Globus pallidus (tissue), 1 donor: ENCODE results near the gene NOBOX.
"Not testable (repeated sequence)": the region's sequence is repeated elsewhere in the genome, so short reads cannot be mapped to it uniquely, and the experiment has no call there.

ENCODE experiments used
- DNase-seq: peaks from one replicate; pipeline ENCODE4 v3.0.0-alpha.2; 2015; ENCODE audit warnings: low spot score

NOBOX gene

DNA sequence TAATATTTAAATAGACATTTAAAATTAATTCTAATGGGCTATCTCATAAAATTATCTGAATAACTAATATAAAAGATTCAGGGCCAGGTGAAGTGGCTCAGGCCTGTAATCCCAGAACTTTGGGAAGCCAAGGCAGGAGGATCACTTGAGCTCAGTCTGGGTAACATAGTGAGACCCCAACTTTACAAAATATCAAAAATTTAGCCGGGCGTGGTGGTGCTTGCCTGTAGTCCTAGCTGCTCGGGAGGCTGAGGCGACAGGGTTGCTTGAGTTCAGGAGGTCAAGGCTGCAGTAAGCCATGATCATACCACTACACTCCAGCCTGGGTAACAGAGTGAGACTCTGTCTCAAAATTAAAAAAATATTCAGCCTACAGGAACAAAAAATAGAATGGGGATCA lies 12.5 kb downstream of the NOBOX start:
- DNase-seq: no peak

DNA sequence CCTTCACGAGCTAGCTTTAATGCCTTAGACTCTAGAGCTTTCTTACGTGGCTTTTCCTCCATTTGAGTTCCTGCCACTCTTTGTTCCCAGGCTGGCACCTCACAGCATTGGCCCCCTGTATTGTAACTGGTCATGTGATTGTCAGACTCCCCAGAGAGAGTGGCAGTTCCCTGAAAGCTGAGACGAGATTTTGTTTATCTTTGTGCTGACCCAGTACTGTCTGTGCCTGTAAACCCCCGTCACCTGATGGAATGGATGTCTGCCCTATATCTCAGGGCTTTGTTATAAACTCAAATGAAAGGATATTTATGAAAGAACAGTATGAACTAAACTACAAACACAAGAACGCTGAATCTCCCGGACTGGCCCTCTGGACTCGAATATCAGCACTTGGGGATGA lies 13.0 kb downstream of the NOBOX start:
- DNase-seq: peak; percentile 24

DNA sequence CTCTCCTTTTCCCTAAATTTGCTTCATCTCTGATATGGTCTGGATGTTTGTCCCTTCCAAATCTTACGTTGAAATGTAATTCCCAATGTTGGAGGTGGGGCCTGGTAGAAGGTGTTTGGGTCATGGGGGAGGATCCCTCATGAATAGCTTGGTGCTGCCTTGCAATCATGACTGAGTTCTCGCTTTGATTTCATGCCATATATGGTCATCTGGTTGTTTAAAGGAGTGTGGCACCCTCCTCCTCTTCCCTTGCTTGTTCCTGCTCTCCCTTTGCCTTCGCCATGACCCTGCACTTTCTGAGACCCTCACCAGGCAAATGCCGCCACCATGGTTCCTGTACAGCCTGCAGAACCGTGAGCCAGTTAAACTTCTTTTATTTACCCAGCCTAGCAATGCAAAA lies 14.5 kb downstream of the NOBOX start:
- no peak for DNase-seq

DNA sequence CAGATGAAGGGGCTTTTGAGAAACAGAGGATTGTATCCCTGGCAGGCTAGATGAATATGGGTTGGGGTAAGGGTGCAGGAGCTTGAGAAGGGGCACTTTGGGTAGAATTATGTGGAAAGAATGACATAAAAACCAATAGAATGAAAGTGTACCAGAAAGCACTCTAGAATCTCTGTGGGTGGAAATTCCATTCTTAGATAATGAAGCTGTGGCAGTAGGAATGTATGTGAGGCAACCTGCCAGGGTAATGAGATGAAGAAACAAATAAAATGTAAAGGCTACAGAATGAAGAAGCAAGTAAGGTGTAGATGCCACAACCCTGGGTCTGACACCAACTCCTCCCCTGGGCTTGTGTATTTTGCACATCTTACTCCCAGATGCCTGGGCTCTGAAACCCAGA lies 16.8 kb downstream of the NOBOX start:
- no peak for DNase-seq

DNA sequence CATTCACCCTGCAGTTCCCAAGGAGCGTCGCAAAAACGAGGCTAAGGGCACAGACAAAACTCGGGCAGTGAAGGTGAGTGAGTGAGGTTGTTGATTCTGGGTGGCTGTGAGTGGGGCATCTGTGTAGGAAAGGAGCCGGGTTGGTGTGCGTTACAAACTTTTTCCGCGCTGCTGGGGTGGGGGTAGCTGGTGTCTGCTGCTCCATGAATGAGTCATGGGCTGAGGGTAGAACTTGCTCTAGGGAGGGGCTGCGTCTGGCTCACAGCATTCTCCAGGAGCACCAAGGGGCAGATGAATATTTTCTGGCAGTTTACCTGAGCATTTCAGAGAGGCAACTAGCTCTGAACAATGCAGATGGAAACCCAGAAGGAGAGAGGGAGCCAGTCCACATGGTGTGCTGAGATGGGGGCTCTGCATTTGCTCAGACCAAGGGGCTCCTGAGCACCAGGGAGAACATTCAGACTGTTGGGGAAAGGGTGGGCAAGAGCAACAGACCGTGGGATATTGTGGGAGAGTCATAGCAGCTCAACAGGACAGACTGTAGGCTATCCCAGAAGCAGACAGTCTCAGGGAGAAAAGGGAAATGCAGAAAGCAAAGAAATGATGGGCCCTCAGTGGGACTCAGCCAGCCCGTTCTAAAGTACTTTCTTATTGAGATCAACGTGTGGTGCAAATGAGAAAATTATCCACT lies 18.8 kb downstream of the NOBOX start:
- DNase-seq: no peak

DNA sequence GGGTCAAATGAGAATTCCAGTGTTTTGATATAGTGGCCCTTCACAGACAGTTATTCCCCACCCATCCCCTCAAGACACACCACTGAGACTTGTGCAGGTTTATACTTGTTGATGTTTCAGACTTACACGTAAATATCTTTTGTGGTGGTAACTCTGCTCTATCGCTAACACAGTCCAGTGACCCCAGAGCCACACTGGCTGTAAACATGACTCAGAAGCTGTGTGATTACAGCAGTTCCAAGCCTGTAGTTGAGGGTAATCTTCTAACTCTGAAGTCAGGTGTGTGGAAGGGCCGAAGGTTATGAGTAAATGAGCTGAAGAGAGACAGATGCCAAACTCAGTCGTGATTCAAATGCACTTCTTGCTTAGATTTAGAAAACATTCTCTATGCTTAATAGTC lies 19.4 kb downstream of the NOBOX start:
- no peak for DNase-seq

DNA sequence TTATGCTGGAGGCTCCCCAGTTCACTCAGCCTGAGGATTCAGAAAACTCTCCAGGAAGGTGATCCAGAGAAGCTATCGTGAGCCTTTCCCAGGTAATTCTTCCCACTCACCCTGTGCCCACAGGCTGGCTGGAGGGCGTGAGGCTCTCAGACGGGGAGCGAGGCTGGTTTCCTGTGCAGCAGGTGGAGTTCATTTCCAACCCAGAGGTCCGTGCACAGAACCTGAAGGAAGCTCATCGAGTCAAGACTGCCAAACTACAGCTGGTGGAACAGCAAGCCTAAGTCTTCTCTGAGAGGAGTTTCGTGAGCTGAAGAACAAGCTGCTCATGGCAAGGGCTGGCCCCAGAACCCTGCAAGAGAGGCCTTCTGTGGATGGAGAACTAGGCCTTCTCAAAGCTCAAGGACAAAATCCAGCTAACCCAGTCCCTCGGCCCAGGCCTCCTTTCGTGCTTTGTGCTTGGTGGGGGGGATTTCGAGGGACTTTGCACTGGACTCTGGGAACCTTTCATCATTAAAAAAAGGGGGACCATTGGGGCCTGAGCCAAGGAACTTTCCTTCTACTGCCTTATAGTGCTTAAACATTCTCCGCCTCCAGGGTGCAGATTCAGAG lies 23.6 kb downstream of the NOBOX start:
- DNase-seq: no peak

DNA sequence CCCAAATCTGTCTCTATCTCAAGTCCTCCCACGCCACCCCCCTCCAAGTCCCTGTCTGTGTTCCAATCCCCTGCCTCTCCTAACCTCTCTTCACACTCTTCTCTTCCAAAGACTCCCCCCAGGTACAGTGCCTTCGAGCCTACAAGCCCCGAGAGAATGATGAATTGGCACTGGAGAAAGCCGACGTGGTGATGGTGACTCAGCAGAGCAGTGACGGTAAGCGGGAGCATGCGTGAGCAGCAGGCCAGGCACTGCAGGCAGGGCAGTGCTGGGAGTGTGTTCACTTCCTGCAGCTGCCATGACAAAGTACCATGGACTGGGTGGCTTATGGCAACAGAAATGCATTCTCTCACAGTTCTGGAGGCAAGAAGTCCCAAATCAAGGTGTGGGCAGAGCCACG lies 24.8 kb downstream of the NOBOX start:
- no peak for DNase-seq

DNA sequence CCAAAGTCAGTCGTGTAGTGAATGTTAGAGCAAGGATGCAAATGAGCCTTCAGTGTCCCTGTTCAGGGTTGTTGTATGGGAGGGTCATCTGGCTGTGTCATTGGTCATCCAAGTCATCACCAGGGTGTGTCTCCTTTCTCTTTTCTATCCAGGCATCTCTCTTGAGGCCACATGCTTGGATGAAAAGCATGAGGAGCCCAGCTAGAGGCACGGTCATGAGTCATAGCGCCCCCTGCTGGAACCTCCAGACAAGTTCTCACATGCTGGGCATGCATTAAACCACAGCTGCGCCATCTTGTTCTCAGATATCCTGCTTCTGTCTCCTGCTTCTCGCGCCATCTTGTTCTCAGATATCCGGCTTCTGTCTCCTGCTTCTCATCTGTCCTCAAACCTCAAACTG lies 34.3 kb downstream of the NOBOX start:
- DNase-seq: not testable (repeated sequence)

DNA sequence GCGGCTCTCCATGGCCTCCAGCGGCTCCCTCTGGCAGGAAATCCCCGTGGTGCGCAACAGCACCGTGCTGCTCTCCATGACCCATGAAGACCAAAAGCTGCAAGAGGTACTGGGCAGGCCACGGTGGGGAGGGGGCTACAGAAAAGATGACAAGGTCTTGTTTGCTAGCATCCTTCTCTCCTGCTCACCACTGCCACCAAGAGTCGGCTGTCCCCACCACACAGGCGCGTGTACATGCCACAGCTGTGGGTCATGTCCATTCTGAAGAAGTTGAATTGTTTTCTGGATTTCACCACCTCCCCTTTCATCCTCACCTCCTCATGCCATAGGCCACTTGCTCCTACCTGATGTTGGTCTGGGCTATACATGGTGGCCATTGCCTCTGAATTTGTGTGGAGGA lies 36.2 kb downstream of the NOBOX start:
- not testable (repeated sequence) for DNase-seq

DNA sequence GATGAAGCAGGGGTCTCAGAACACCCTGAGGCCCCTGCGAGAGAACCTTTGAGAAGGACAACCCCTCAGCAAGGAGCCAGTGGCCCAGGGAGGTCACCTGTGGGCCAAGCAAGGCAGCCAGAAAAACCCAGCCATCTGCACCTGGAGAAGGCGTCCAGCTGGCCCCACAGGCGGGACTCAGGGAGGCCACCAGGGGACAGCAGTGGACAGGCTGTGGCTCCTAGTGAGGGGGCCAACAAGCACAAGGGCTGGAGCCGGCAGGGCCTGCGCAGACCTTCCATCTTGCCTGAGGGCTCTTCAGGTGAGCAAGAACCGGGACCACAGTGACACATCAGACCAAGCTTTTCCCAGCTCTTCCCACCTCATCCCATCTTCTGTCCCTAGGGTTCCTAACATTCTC lies 38.0 kb downstream of the NOBOX start:
- DNase-seq: not testable (repeated sequence)

DNA sequence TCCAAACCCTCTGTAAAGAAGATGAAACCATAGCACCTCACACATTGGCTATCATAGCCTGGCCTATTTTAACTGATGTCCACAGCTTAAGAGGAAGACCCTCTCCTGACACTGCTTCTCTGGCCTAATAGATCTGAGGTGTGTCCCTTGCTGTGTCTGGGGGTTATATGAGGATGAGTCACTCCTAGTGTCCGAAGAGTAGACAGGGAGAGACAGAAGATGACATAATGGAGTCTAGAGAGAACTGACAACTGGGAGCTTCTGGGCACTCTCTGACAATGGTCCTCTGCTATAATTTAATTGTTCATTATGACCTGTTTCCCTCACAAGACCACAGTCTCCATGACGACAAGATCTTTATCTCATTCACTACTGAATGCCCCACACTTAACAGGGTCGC lies 41.4 kb downstream of the NOBOX start:
- not testable (repeated sequence) for DNase-seq

DNA sequence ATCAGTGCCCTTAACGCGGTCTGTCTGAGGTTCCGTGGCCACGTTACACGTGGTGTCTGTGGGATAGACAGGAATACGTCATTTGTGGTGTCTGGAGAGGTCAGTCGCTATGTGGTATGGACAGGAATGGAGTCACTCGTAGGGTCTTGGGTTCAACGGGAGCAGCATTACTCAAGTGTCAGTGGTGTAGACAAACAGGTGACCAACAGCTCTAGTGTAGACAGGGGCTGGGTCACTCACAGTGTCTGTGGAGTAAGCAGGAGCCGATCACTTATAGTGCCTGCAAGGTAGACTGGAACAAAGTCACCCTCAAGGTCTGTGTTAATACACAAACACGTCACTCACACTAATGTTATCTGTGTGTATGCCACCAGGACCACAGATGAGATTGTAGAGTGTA lies 46.6 kb downstream of the NOBOX start:
- not testable (repeated sequence) for DNase-seq

DNA sequence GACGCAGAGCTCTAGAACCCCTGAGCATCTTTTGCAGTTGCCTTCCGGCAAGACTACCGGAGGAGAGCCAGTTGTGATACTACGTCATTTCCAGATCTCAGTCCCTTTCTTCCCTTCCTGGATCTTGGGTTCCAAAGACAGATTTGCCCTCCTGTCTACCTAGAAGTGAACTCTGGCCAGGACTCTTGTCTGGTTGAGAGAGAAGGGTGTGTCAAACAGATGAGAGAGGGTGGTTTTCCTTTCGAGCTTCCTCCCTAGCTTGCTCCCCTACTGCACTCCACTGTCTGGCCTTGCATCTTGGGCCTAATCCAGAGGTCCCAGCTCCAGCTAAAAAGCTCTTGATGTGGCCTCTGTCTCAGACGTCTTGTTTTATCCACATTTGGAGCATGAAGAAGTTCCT lies 47.3 kb downstream of the NOBOX start:
- not testable (repeated sequence) for DNase-seq

DNA sequence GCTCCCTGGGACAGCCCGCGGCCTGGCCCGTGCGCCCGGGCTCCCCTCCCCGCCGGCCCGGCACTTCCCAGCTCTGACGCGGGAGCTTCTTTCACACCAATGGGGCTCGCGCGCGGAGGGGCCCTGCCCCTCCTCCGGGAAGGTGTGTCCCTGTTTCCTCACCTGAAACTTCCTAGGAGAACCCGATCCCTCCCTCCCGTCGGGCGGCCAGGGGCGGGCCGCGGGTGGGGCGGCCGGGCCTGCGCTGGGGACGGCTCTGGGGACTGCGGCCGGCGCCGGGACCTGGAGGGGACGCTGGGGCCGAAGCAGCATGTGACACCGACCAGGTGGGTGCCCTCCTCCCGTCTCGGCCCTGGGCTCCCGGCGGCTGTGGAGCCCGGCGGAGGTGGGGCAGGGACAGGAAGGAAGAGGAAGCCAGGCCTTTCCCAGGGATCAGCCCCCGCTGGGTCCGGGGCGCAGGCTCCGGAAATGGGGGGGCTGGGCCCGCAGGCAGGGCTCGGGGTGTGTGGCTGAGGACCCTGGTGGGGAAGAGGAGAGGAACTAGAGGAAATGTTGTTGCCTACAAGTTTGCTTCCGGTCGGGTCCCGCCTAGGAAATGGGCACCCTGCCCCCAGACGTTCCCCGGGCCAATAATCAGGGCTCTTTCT lies 48.2 kb downstream of the NOBOX start, which contains the start of gene ARHGEF5:
Gene ARHGEF5 (plus strand): TSS at position 227 of the 647 bp plus-strand sequence. CDS start 7,268 bp downstream, outside the sequence.
- DNase-seq: not testable (repeated sequence)

DNA sequence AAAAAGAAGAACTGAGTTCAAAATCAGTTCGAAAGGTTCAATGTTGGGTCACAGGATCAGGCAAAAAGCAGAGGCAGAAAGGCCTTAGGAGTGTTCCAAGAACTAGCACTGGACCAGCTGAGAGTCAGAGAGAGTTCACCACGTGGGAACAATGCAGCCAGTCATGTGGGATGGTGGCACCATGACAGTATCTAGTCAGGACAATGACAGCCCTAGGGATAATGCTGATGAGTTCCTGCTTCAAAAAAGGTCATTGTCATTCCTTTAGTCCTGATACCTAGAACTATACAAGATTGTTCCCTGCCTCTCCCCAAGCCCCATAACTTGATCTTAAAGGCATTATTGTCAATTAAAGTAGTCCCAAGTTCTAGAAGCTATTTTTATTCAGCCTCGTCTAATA lies 51.8 kb downstream of the NOBOX start:
- peak; percentile 48 for DNase-seq

DNA sequence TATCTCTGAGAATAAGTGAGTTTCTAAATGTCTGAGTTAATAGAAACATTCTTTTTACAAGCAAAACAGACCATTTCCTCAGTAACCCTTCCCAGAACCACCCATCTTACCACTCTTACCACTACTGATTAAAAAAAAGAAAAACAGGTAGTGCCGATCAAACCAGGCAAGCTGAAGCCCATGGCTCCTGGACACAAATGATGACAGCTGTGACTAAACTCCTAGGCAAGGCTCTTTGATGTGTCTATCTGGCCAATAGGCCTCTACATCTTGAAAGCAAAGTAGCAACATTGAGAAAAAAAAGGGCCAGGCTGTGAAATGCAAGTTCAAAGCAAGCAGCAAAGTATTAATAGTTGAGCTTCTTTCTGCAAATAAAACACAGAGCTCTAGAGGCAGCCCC lies 54.9 kb downstream of the NOBOX start:
- DNase-seq: not testable (repeated sequence)
